SJCRH30 (cell line): Measurements from ENCODE around the gene SPDEF. TPM values are rescaled to one million over a fixed set of nuclear protein-coding genes. Genes with fewer than 3 reads are reported as not detected.

Experiments
- DNase-seq, 2 experiments: peaks; one replicate each; pipeline ENCODE4 v3.0.0-alpha.2; 2015 to 2020
- H3K27ac ChIP-seq: fragments of 250-450 bp; sonication (Bioruptor Pico); 2 replicates; pipeline ENCODE4 v1.5.1; 2020; ENCODE audit warnings: mild to moderate bottlenecking, moderate library complexity
- H3K27me3 ChIP-seq: fragments of 250-450 bp; sonication (Bioruptor Pico); 2 replicates; pipeline ENCODE4 v1.5.1; 2020; ENCODE audit warnings: mild to moderate bottlenecking, moderate library complexity
- H3K36me3 ChIP-seq: fragments of 250-450 bp; sonication (Bioruptor Pico); 2 replicates; pipeline ENCODE4 v1.5.1; 2020; ENCODE audit warnings: mild to moderate bottlenecking, moderate library complexity
- H3K4me1 ChIP-seq: fragments of 250-450 bp; sonication (Bioruptor Pico); 2 replicates; pipeline ENCODE4 v1.5.1; 2020; ENCODE audit warnings: mild to moderate bottlenecking, moderate library complexity
- H3K4me3 ChIP-seq: fragments of 250-450 bp; sonication (Bioruptor Pico); 2 replicates; pipeline ENCODE4 v1.5.1; 2020; ENCODE audit warnings: mild to moderate bottlenecking, moderate library complexity
- H3K9me3 ChIP-seq: fragments of 250-450 bp; sonication (Bioruptor Pico); replicated peaks from 2 replicates; pipeline ENCODE4 v1.5.1; 2020; ENCODE audit warnings: mild to moderate bottlenecking, moderate library complexity
- total RNA-seq: library from RNA; depleted of rRNA; stranded (reverse); fragments of >200 nt; shearing (Covaris generic); gene quantifications from 2 replicates; pipeline ENCODE4 v1.2.3, GENCODE V29; 2014; rRNA removed

SPDEF gene
- total RNA-seq, 1 experiment from 2014 or later, result not detected

GRCh38 chr6:34494973-34495372 is 61.2 kb downstream of the SPDEF start:
- H3K9me3 ChIP-seq, result no peaks in the 10 kb centered on the region; the same call in 1 of the 2 replicates
- no peak overlapping the region for H3K27ac ChIP-seq
- no peak overlapping the region for H3K4me3 ChIP-seq
- no peaks in the 10 kb centered on the region for H3K27me3 ChIP-seq
- H3K4me1 ChIP-seq, result peaks cover 9% of the 10 kb centered on the region
- H3K36me3 ChIP-seq, result no peaks in the 10 kb centered on the region
- no peak for DNase-seq

GRCh38 chr6:34493344-34493743 is 62.8 kb downstream of the SPDEF start:
- Histone ChIP-seq H3K4me3 (no peak overlapping the region), H3K9me3 (no peaks in the 10 kb centered on the region), H3K27me3 (no peaks in the 10 kb centered on the region), H3K36me3 (no peaks in the 10 kb centered on the region), H3K27ac (no peak overlapping the region), H3K4me1 (peaks cover 9% of the 10 kb centered on the region)
- DNase-seq, result no peak

- H3K4me1 ChIP-seq, result peaks cover 9% of the 10 kb centered on the region
- no peak overlapping the region for H3K27ac ChIP-seq
- H3K9me3 ChIP-seq, result no peaks in the 10 kb centered on the region
- peak in 1 of 2 experiments; percentile 43 for DNase-seq
- no peaks in the 10 kb centered on the region for H3K36me3 ChIP-seq
- peak overlapping the region; percentile 23 for H3K4me3 ChIP-seq
- no peaks in the 10 kb centered on the region for H3K27me3 ChIP-seq
Observed at GRCh38 chr6:34491091-34491430, 65.1 kb downstream of the SPDEF start.

- peak; percentile 78 to 85 for DNase-seq
- no peak overlapping the region for H3K27ac ChIP-seq
Observed at GRCh38 chr6:34490390-34491090, 65.6 kb downstream of the SPDEF start.

GRCh38 chr6:34489207-34489805 is 66.8 kb downstream of the SPDEF start:
- Histone ChIP-seq H3K27ac (no peak overlapping the region), H3K36me3 (no peaks in the 10 kb centered on the region), H3K4me1 (peaks cover 9% of the 10 kb centered on the region), H3K4me3 (no peak overlapping the region), H3K27me3 (no peaks in the 10 kb centered on the region), H3K9me3 (no peaks in the 10 kb centered on the region)
- no peak for DNase-seq

More at GRCh38 chr6:34490390-34491090, 65.6 kb downstream of the SPDEF start:
- Histone ChIP-seq H3K36me3 (no peaks in the 10 kb centered on the region), H3K4me3 (peak overlapping the region; percentile 23), H3K9me3 (no peaks in the 10 kb centered on the region), H3K4me1 (peaks cover 9% of the 10 kb centered on the region), H3K27me3 (no peaks in the 10 kb centered on the region)

Other genes starting within 250 kb of the SPDEF start
- gene NUDT3, start 163.7 kb downstream of the SPDEF start, total RNA-seq, result 13.2 and 14.1 TPM in 2 replicates
- gene RPS10, start 130.3 kb downstream of the SPDEF start, total RNA-seq, result 2,129 and 2,719 TPM in 2 replicates
- gene PACSIN1, start 90.3 kb downstream of the SPDEF start, total RNA-seq, result not detected in 2 replicates
- 41.4 and 43.3 TPM in 2 replicates for gene ILRUN, start 140.4 kb upstream of the SPDEF start, total RNA-seq
- gene SNRPC, start 201.2 kb upstream of the SPDEF start, total RNA-seq, result 224 and 233 TPM in 2 replicates
- 6.8 and 8.8 TPM in 2 replicates for gene BLTP3A, start 235.8 kb upstream of the SPDEF start, total RNA-seq